Fibroblast of lung (primary cell): Measurements from ENCODE around the gene EVI5.

Experiments used
- CTCF ChIP-seq, 2 donors: IDR thresholded peaks in 1 of 2; conservative IDR thresholded peaks in 1 of 2; 1 replicate in 1 of 2; 2 replicates in 1 of 2; pipeline ENCODE4 v1.5.1; 2011 to 2012; ENCODE audit warnings: low read length in 2 of 2, control low read depth in 1 of 2, inconsistent platforms in 1 of 2, low read depth in 1 of 2, mild to moderate bottlenecking in 1 of 2
- EZH2 ChIP-seq: IDR thresholded peaks from 2 replicates; pipeline ENCODE4 v1.5.1; 2012; ENCODE audit warnings: low read length, control low read depth, mild to moderate bottlenecking; ENCODE audit errors: missing control alignments

- TF ChIP-seq CTCF (conservative IDR thresholded peaks at IDR 0.05 in 1 of 2, IDR thresholded peaks at IDR 0.05 in 1 of 2; ENCODE audit: low read depth in 1 of 2, low read length in 2 of 2) (no peak), EZH2 (no peak)
Observed at GRCh38 chr1:92475029-92475428, 309.9 kb downstream of the EVI5 start.
